IMR-90 (cell line): ENCODE measurements around the gene PRKD3. TPM values are rescaled to one million over a fixed set of nuclear protein-coding genes. Genes with fewer than 3 reads are reported as not detected.

Source experiments
- ATAC-seq: fragments of 200-7000 bp; cut with Tn5 transposase; 2 replicates; pipeline ENCODE4 v1.9.1; 2020; ENCODE audit warnings: low read depth, mild to moderate bottlenecking, moderate library complexity
- BruUV-seq: library from RNA; stranded (reverse); fragments of 400-500 nt; replicated peaks from 2 replicates; lab custom pipeline; 2021; lab: Mats Ljungman, UMichigan
- CTCF ChIA-PET: fragments of 300-600 bp; formaldehyde crosslinking; extraction: SDS; loops from one replicate; lab custom pipeline; 2021; ENCODE audit warnings: antibody characterized with exemption; lab: Yijun Ruan, JAX
- POLR2A ChIA-PET: fragments of 300-600 bp; sonication (Branson Sonifier 250); formaldehyde crosslinking; loops from one replicate; lab custom pipeline; 2022; ENCODE audit warnings: antibody characterized with exemption; ENCODE audit not compliant: unreplicated experiment; lab: Charles Lee
- DNase-seq: peaks from one replicate; pipeline ENCODE4 v3.0.0; 2013
- H2AFZ ChIP-seq: replicated peaks from 2 replicates; pipeline ENCODE3; 2013; ENCODE audit warnings: low read length, mild to moderate bottlenecking; ENCODE audit not compliant: poor library complexity
- H2AK5ac ChIP-seq: 2 replicates; pipeline ENCODE4 v1.6.1; 2013; ENCODE audit warnings: low read depth, low read length, inconsistent platforms
- H2AK9ac ChIP-seq: replicated peaks from 2 replicates; pipeline ENCODE3; 2013; ENCODE audit warnings: mild to moderate bottlenecking, low read depth, low read length, moderate library complexity; ENCODE audit not compliant: poor library complexity
- H2BK120ac ChIP-seq: 2 replicates; pipeline ENCODE4 v1.6.1; 2013; ENCODE audit warnings: low read depth, low read length, inconsistent platforms
- H2BK15ac ChIP-seq: 3 replicates; pipeline ENCODE4 v1.6.1; 2013; ENCODE audit warnings: low read depth, low read length, inconsistent platforms
- H2BK20ac ChIP-seq: 2 replicates; pipeline ENCODE4 v1.6.1; 2013; ENCODE audit warnings: low read depth, mild to moderate bottlenecking, inconsistent platforms, low read length, moderate library complexity
- H2BK5ac ChIP-seq: 2 replicates; pipeline ENCODE4 v1.6.1; 2013; ENCODE audit warnings: mild to moderate bottlenecking, low read depth, low read length, inconsistent platforms; ENCODE audit not compliant: poor library complexity, severe bottlenecking
- H3K14ac ChIP-seq: replicated peaks from 2 replicates; pipeline ENCODE4 v1.6.1; 2013; ENCODE audit warnings: low read depth, low read length, inconsistent platforms
- H3K18ac ChIP-seq: 2 replicates; pipeline ENCODE4 v1.6.1; 2013; ENCODE audit warnings: low read depth, low read length, control low read depth
- H3K23ac ChIP-seq: 2 replicates; pipeline ENCODE4 v1.6.1; 2013; ENCODE audit warnings: low read depth, low read length, inconsistent platforms
- H3K27ac ChIP-seq: 2 replicates; pipeline ENCODE4 v1.5.1; 2013; ENCODE audit warnings: mild to moderate bottlenecking, control low read depth, low read length; ENCODE audit not compliant: insufficient read depth
- H3K27me3 ChIP-seq: 2 replicates; pipeline ENCODE4 v1.6.1; 2013; ENCODE audit warnings: low read length; ENCODE audit not compliant: control insufficient read depth, insufficient read depth
- H3K36me3 ChIP-seq: 2 replicates; pipeline ENCODE4 v1.6.1; 2013; ENCODE audit warnings: low read length, mixed read lengths; ENCODE audit not compliant: control insufficient read depth, insufficient read depth
- H3K4ac ChIP-seq: 2 replicates; pipeline ENCODE4 v1.6.1; 2013; ENCODE audit warnings: low read depth, low read length, inconsistent platforms
- H3K4me1 ChIP-seq: 2 replicates; pipeline ENCODE4 v1.6.1; 2013; ENCODE audit warnings: low read length, mixed read lengths; ENCODE audit not compliant: control insufficient read depth, insufficient read depth
- H3K4me2 ChIP-seq: 2 replicates; pipeline ENCODE4 v1.6.1; 2013; ENCODE audit warnings: low read depth, mild to moderate bottlenecking, control low read depth, low read length, moderate library complexity
- H3K4me3 ChIP-seq: 2 replicates; pipeline ENCODE4 v1.5.1; 2013; ENCODE audit warnings: low read depth, mild to moderate bottlenecking, control low read depth, low read length, moderate library complexity; ENCODE audit not compliant: insufficient read depth
- H3K56ac ChIP-seq: 2 replicates; pipeline ENCODE4 v1.6.1; 2013; ENCODE audit warnings: low read length, inconsistent platforms; ENCODE audit not compliant: insufficient read depth; ENCODE audit errors: extremely low read depth
- H3K79me1 ChIP-seq, 2 experiments: 2 replicates each; pipeline ENCODE4 v1.6.1; 2013; ENCODE audit warnings: low read length in 2 of 2, inconsistent platforms in 1 of 2, low read depth in 1 of 2
- H3K9ac ChIP-seq: 2 replicates; pipeline ENCODE4 v1.6.1; 2013; ENCODE audit warnings: low read depth, low read length, control low read depth
- H3K9me1 ChIP-seq: 2 replicates; pipeline ENCODE4 v1.6.1; 2013; ENCODE audit warnings: low read length, inconsistent platforms; ENCODE audit not compliant: insufficient read depth
- H3K9me3 ChIP-seq: 2 replicates; pipeline ENCODE4 v1.6.1; 2013; ENCODE audit warnings: low read length; ENCODE audit not compliant: control insufficient read depth, insufficient read depth
- H4K20me1 ChIP-seq: 2 replicates; pipeline ENCODE4 v1.6.1; 2013; ENCODE audit warnings: low read length, inconsistent platforms; ENCODE audit not compliant: insufficient read depth
- H4K5ac ChIP-seq: 2 replicates; pipeline ENCODE4 v1.6.1; 2013; ENCODE audit warnings: mild to moderate bottlenecking, low read depth, low read length, control low read depth
- H4K8ac ChIP-seq, 2 experiments: 2 replicates each; pipeline ENCODE4 v1.6.1; 2013; ENCODE audit warnings: low read depth in 2 of 2, low read length in 2 of 2, control low read depth in 1 of 2, inconsistent platforms in 1 of 2
- H4K91ac ChIP-seq: 2 replicates; pipeline ENCODE4 v1.6.1; 2013; ENCODE audit warnings: low read depth, low read length, inconsistent platforms; ENCODE audit not compliant: insufficient read depth
- FOS ChIP-seq: fragments of 150-350 bp; IDR thresholded peaks from 2 replicates; pipeline ENCODE4 v1.6.1; 2016; ENCODE audit warnings: low read depth, low read length
- SMC3 ChIP-seq: fragments of 150-350 bp; IDR thresholded peaks from 2 replicates; pipeline ENCODE4 v1.6.1; 2016; ENCODE audit warnings: low read depth, mild to moderate bottlenecking, antibody characterized with exemption, low read length, moderate library complexity
- WGBS, 2 experiments: methylation state at CpG; one replicate each; pipeline versions ENCODE4 v1.1.5 to v1.1.7; 2013; ENCODE audit warnings: missing lambda C conversion rate in 2 of 2; ENCODE audit not compliant: insufficient read length in 1 of 2; ENCODE audit errors: extremely low coverage in 2 of 2; 5-methylcytosine and 5-hydroxymethylcytosine counted together
- dilution Hi-C: fragments of 300-500 bp; cut with HindIII; formaldehyde crosslinking; loops from one replicate; pipeline ENCODE4 v1.14.3; 2018; ENCODE audit warnings: low sequenced_read_pairs; ENCODE audit not compliant: unreplicated experiment
- in situ Hi-C: fragments of 300-500 bp; cut with MboI; formaldehyde crosslinking; loops from 3 replicates; pipeline ENCODE4 v1.14.3; 2019; ENCODE audit warnings: low sequenced_read_pairs, inconsistent platforms, mixed read lengths
- intact Hi-C: fragments of 100-400 bp; cut with micrococcal nuclease; formaldehyde crosslinking; loops from 2 replicates; pipeline ENCODE4 v1.10.0; 2022
- polyA plus RNA-seq, 3 experiments: library from polyadenylated mRNA; depleted of rRNA; stranded (reverse); fragments of >200 nt; gene quantifications; 2 replicates each; pipeline ENCODE4 v1.2.3, GENCODE V29; 2012; ENCODE audit warnings: low replicate concordance in 1 of 3
- total RNA-seq: library from RNA; depleted of rRNA; stranded (reverse); fragments of >200 nt; gene quantifications from 2 replicates; pipeline ENCODE4 v1.2.3, GENCODE V29; 2012
- TF ChIP-seq, protein P1 (sequence below): fragments of 150-350 bp; IDR thresholded peaks from 2 replicates; pipeline ENCODE4 v1.6.1; 2016; ENCODE audit warnings: low read depth, mild to moderate bottlenecking, low read length, moderate library complexity, borderline replicate concordance

The PRKD3 gene
- total and polyA plus RNA-seq, 2 of the 4 experiments (the other 2 are of a cell fraction) = 15.8 to 46.4 TPM

DNA sequence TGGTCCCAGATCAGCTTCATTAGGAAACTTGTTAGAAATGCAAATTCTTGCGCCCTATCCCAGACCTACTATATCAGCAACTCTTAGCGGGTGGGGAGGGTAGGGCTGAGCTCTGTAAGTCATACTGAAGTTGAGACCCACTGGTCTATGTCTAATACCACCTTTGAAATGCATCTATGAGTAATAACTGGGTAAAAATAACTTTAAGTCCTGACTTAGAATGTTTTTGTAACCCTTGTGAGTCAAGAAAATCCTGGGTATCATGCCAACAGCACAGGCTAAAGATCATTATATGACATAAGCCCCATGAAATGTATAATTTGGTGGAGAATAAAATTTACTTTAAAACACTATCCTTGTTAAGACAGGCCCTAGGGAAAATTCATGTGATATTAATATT, 41.4 kb downstream of the PRKD3 start:
- H3K4me2 ChIP-seq = peak overlapping the region; percentile 47; the same call in 1 of the 2 replicates
- H2BK120ac ChIP-seq = peak overlapping the region; percentile 28; the same call in 1 of the 2 replicates
- peaks cover 6% of the 10 kb centered on the region for H3K4me1 ChIP-seq
- peak overlapping the region; percentile 61 for H2BK5ac ChIP-seq
- ChIA-PET CTCF (interaction anchor here (0.5 kb wide), 1 partner anchor 879 kb away, joined by 4 read pairs; no protein-coding TSS in a partner anchor), POLR2A (no interaction called here)
- no peak overlapping the region for H4K5ac ChIP-seq
- no peak overlapping the region for H3K56ac ChIP-seq
- 0 out of 2 replicates have a peak overlapping the region, but pooled peaks have one; percentile 10 for H4K91ac ChIP-seq
- H3K9me3 ChIP-seq = no peaks in the 10 kb centered on the region
- intact Hi-C loops = no loop called here
- WGBS, 2 experiments = no CpG with 5 or more reads among the region's 2 CpGs
- no peak overlapping the region for H2BK15ac ChIP-seq
- H3K4me3 ChIP-seq = no peak overlapping the region
- in situ Hi-C loops = no loop called here
- ATAC-seq (peak; percentile 89), DNase-seq (peak; percentile 93)
- no peaks in the 10 kb centered on the region for H4K20me1 ChIP-seq
- peak overlapping the region; percentile 32; the same call in 1 of the 2 replicates for H3K18ac ChIP-seq
- H3K27me3 ChIP-seq = no peaks in the 10 kb centered on the region
- TF ChIP-seq FOS (peak; percentile 53; the same call in 1 of the 2 replicates), SMC3 (no peak)
- TF ChIP-seq, protein P1, sequence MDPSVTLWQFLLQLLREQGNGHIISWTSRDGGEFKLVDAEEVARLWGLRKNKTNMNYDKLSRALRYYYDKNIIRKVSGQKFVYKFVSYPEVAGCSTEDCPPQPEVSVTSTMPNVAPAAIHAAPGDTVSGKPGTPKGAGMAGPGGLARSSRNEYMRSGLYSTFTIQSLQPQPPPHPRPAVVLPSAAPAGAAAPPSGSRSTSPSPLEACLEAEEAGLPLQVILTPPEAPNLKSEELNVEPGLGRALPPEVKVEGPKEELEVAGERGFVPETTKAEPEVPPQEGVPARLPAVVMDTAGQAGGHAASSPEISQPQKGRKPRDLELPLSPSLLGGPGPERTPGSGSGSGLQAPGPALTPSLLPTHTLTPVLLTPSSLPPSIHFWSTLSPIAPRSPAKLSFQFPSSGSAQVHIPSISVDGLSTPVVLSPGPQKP = no peak
- H2AK5ac ChIP-seq = no peak overlapping the region
- H3K4ac ChIP-seq = peak overlapping the region; percentile 40; the same call in 1 of the 2 replicates
- BruUV-seq = no TSS peak
- 0 out of 2 replicates have a peak overlapping the region, but pooled peaks have one; percentile 18 for H3K23ac ChIP-seq
- peaks cover 8 to 13% of the 10 kb centered on the region in 2 experiments; a peak in 2 of 4 replicates for H3K79me1 ChIP-seq
- H3K27ac ChIP-seq = peak overlapping the region; percentile 62; the same call in 1 of the 2 replicates
- no peaks in the 10 kb centered on the region for H3K9me1 ChIP-seq
- H2AK9ac ChIP-seq = no peak overlapping the region
- H2BK20ac ChIP-seq = no peak overlapping the region
- H3K36me3 ChIP-seq = peaks cover 10% of the 10 kb centered on the region
- dilution Hi-C loops = no loop called here
- H3K14ac ChIP-seq = peak overlapping the region; percentile 53
- H2AFZ ChIP-seq = no peak overlapping the region
- peak overlapping the region in 1 of 2 experiments; percentile 59; a peak in 2 of 4 replicates for H4K8ac ChIP-seq
- H3K9ac ChIP-seq = no peak overlapping the region
